Natural killer cell (primary cell): ENCODE data around the gene MAN2A2. TPM values are rescaled to one million over a fixed set of nuclear protein-coding genes. Genes with fewer than 3 reads are reported as not detected.

Source experiments
- ATAC-seq, 3 donors: fragments of 150-1000 bp in 2 of 3; fragments of 200-7000 bp in 1 of 3; cut with Tn5 transposase; 1 replicate in 1 of 3; 2 replicates in 2 of 3; pipeline ENCODE4 v1.10.0; 2021; ENCODE audit warnings: mild to moderate bottlenecking in 2 of 3, moderate library complexity in 2 of 3
- DNase-seq, 2 donors: peaks; one replicate each; pipeline versions ENCODE4 v3.0.0 to v3.0.0-alpha.2; 2013 to 2021; ENCODE audit warnings: mixed read lengths in 1 of 2
- H3K27ac ChIP-seq: one replicate; pipeline ENCODE4 v1.5.1; 2013; ENCODE audit warnings: mild to moderate bottlenecking, low read length
- H3K27me3 ChIP-seq: one replicate; pipeline ENCODE4 v1.6.1; 2013; ENCODE audit warnings: low read length; ENCODE audit not compliant: control insufficient read depth, insufficient read depth
- H3K36me3 ChIP-seq: one replicate; pipeline ENCODE4 v1.6.1; 2013; ENCODE audit warnings: low read length; ENCODE audit not compliant: control insufficient read depth, insufficient read depth
- H3K4me1 ChIP-seq: one replicate; pipeline ENCODE4 v1.6.1; 2013; ENCODE audit warnings: low read length; ENCODE audit not compliant: control insufficient read depth, insufficient read depth
- H3K4me3 ChIP-seq: one replicate; pipeline ENCODE4 v1.5.1; 2013; ENCODE audit warnings: low read length
- H3K9me3 ChIP-seq: one replicate; pipeline ENCODE4 v1.6.1; 2013; ENCODE audit warnings: low read length; ENCODE audit not compliant: control insufficient read depth, insufficient read depth
- H3K27ac Mint-ChIP-seq, 2 donors: one replicate each; pipeline ENCODE4 v1.8.0; 2022; ENCODE audit warnings: mild to moderate bottlenecking in 2 of 2, mixed read lengths in 2 of 2, moderate library complexity in 1 of 2
- H3K27me3 Mint-ChIP-seq, 2 donors: one replicate each; pipeline ENCODE4 v1.8.0; 2022; ENCODE audit warnings: low read depth in 2 of 2, mixed read lengths in 2 of 2
- H3K36me3 Mint-ChIP-seq: one replicate; pipeline ENCODE4 v1.8.0; 2022; ENCODE audit warnings: mixed read lengths
- H3K4me1 Mint-ChIP-seq, 2 donors: one replicate each; pipeline ENCODE4 v1.8.0; 2022; ENCODE audit warnings: mixed read lengths in 2 of 2
- H3K4me3 Mint-ChIP-seq: one replicate; pipeline ENCODE4 v1.8.0; 2022; ENCODE audit warnings: mild to moderate bottlenecking, moderate library complexity, mixed read lengths
- H3K9me3 Mint-ChIP-seq, 2 donors: one replicate each; pipeline ENCODE4 v1.8.0; 2022; ENCODE audit warnings: mixed read lengths in 2 of 2
- WGBS: methylation state at CpG from one replicate; pipeline ENCODE4 v1.1.7; 2013; ENCODE audit warnings: missing lambda C conversion rate; ENCODE audit not compliant: insufficient coverage; 5-methylcytosine and 5-hydroxymethylcytosine counted together
- intact Hi-C: fragments of 100-400 bp; cut with micrococcal nuclease; formaldehyde crosslinking; loops from one replicate; pipeline ENCODE4 v1.14.2; 2022
- total RNA-seq, 4 donors: library from RNA; stranded (reverse); fragments of 120-200 nt in 1 of 4; gene quantifications; one replicate each; pipeline versions ENCODE4 v1.2.3 to v1.2.4, GENCODE V29; 2013 to 2022
- TF ChIP-seq, protein P1 (sequence below): fragments of 200-600 bp; IDR thresholded peaks from one replicate; pipeline ENCODE4 v1.8.0; 2022; ENCODE audit warnings: antibody characterized with exemption

Gene MAN2A2
- total RNA-seq, 3 donors from 2014 or later (not counting 1 experiment from before 2014, with no cell fraction given): 158 to 200 (median 177) TPM

DNA sequence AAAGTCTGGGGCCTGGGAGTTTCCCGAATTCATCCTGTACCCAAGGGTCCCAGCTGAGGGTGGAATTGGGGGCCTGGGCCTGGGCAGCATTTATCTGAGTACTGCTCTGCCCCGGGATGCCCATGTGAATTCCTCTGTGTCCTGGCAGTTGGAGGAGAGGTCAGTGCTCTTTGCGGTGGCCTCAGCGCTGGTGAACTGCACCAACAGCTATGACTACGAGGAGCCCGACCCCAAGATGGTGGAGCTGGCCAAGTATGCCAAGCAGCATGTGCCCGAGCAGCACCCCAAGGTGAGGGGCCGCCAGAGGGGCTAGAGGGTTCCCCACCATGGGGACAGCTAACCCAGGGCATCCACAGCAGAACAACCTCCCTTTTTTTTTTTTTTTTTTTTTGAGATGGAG is 45.4 kb downstream of the MAN2A2 start:
- Histone ChIP-seq H3K27ac (no peak overlapping the region), H3K36me3 (peaks cover 72% of the 10 kb centered on the region), H3K9me3 (no peaks in the 10 kb centered on the region), H3K27me3 (no peaks in the 10 kb centered on the region), H3K4me3 (no peak overlapping the region), H3K4me1 (no peaks in the 10 kb centered on the region)
- Mint-ChIP-seq H3K27ac (no peak overlapping the region), H3K27me3 (no peaks in the 10 kb centered on the region), H3K36me3 (no peaks in the 10 kb centered on the region), H3K4me3 (no peak overlapping the region), H3K9me3 (no peaks in the 10 kb centered on the region), H3K4me1 (no peaks in the 10 kb centered on the region)
- intact Hi-C loops: no loop called here
- ATAC-seq (no peak), DNase-seq (no peak)
- WGBS: 90% methylated on average over 8 of the region's 8 CpGs
- TF ChIP-seq, protein P1, sequence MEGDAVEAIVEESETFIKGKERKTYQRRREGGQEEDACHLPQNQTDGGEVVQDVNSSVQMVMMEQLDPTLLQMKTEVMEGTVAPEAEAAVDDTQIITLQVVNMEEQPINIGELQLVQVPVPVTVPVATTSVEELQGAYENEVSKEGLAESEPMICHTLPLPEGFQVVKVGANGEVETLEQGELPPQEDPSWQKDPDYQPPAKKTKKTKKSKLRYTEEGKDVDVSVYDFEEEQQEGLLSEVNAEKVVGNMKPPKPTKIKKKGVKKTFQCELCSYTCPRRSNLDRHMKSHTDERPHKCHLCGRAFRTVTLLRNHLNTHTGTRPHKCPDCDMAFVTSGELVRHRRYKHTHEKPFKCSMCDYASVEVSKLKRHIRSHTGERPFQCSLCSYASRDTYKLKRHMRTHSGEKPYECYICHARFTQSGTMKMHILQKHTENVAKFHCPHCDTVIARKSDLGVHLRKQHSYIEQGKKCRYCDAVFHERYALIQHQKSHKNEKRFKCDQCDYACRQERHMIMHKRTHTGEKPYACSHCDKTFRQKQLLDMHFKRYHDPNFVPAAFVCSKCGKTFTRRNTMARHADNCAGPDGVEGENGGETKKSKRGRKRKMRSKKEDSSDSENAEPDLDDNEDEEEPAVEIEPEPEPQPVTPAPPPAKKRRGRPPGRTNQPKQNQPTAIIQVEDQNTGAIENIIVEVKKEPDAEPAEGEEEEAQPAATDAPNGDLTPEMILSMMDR: no peak

DNA sequence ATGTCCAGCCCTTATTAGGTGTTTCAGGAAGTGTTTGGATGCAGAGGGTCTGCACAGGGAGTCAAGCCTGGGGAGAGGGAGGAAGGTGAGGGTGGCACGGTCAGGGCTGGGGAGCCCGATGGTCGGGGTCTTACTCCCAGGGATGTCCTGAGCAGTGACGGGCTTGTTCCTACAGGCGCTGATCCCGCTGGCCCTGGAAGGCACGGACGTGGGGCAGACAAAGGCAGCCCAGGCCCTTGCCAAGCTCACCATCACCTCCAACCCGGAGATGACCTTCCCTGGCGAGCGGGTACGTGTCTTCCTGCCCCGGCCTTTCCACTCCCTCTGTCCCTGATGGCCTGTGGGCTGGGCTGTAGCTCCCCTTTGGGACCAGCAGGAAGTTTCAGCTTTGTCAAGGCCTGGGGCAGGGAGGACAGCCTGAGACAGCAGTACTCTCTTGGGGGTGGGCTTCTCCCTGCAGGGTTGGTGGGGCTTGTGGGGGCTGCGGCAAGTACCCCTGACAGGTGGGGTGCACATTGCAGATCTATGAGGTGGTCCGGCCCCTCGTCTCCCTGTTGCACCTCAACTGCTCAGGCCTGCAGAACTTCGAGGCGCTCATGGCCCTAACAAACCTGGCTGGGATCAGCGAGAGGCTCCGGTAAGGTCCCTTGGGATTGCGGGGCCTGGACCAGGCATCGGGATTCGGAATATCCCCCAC is 47.0 kb downstream of the MAN2A2 start:
- H3K9me3 Mint-ChIP-seq: no peaks in the 10 kb centered on the region
- H3K27ac ChIP-seq: no peak overlapping the region
- no peak overlapping the region for H3K4me3 ChIP-seq
- TF ChIP-seq, protein P1: no peak
- H3K9me3 ChIP-seq: no peaks in the 10 kb centered on the region
- H3K36me3 Mint-ChIP-seq: no peaks in the 10 kb centered on the region
- peaks cover 6% of the 10 kb centered on the region for H3K4me1 ChIP-seq
- no peak for DNase-seq
- H3K27me3 Mint-ChIP-seq: no peaks in the 10 kb centered on the region
- ATAC-seq: no peak
- 98% methylated on average over 23 of the region's 23 CpGs for WGBS
- no peak overlapping the region for H3K27ac Mint-ChIP-seq
- H3K27me3 ChIP-seq: no peaks in the 10 kb centered on the region
- peaks cover 63% of the 10 kb centered on the region for H3K36me3 ChIP-seq
- peaks cover 0 to 7% of the 10 kb centered on the region in 2 donors for H3K4me1 Mint-ChIP-seq
- no peak overlapping the region for H3K4me3 Mint-ChIP-seq
- intact Hi-C loops: no loop called here

DNA sequence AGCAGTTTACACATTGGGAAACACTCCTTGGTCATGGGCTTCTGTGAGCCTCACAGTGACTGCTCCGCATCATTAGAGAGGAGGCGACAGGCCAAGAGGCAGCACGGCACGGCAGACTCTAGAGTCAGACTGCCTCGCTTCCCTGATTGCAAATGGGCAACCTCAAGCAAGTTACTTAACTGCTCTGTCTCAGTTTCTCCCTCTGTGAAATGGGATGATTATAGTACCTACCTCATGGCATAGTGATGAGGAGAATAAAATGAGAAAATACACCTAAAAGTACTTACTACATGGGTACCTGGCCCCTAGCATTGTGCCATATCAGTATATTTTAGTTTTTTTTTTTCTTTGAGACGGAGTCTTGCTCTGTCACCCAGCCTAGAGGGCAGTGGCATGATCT is 47.6 kb downstream of the MAN2A2 start:
- ATAC-seq (no peak), DNase-seq (no peak)
- no peak overlapping the region for H3K27ac Mint-ChIP-seq
- no peak overlapping the region for H3K4me3 Mint-ChIP-seq
- H3K27me3 Mint-ChIP-seq: no peaks in the 10 kb centered on the region
- TF ChIP-seq, protein P1: no peak
- no peak overlapping the region for H3K4me3 ChIP-seq
- H3K27me3 ChIP-seq: no peaks in the 10 kb centered on the region
- intact Hi-C loops: no loop called here
- H3K4me1 Mint-ChIP-seq: peaks cover 0 to 10% of the 10 kb centered on the region in 2 donors
- no peaks in the 10 kb centered on the region for H3K9me3 ChIP-seq
- no peaks in the 10 kb centered on the region for H3K9me3 Mint-ChIP-seq
- no peak overlapping the region for H3K27ac ChIP-seq
- H3K36me3 ChIP-seq: peaks cover 61% of the 10 kb centered on the region
- H3K4me1 ChIP-seq: peaks cover 11% of the 10 kb centered on the region
- over 99% methylated on average over 6 of the region's 6 CpGs for WGBS
- H3K36me3 Mint-ChIP-seq: no peaks in the 10 kb centered on the region
